ENCODE results near the gene KHDRBS2.

The KHDRBS2 gene

DNA sequence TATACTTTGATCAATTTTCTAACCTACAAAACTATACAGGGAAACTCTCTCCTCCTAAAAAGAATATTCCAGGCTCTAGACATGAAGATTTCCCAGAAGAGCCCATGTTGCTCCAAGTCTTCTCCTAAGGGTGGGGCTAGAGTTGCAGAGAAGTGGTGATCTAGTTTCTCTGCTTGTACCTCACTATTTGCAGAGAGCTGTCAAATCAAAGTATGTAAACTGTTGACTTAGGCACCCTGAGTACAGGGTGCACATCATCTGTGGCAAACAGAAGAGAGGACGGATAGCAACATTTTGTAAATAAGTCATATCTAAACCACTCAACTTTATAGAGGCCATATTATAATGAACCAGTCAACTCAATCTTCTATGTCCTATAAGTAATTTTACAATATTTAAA is 250.1 kb downstream of the KHDRBS2 start:
- DNase-seq (ENCODE audit: low read depth), result no peak

GRCh38 chr6:62013719-62014118 is 272.3 kb downstream of the KHDRBS2 start:
- no peak for DNase-seq (ENCODE audit: low read depth)

DNA sequence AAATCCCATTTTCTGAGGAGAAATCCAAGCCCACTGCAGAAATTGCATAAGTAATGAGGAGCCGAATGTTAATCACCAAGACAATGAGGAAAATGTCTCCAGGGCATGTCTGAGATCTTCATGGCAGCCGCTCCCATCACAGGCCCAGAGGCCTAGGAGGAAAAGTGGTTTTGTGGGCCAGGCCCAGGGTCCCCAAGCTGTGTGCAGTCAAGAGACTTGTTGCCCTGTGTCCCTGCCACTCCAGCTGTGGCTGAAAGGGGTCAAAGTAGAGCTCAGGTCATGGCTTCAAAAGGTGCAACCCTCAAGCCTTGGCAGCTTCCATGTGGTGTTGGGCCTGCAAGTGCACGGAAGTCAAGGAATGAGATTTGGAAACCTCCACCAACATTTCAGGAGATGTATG is 276.6 kb downstream of the KHDRBS2 start:
- no peak for DNase-seq (ENCODE audit: low read depth)

DNA sequence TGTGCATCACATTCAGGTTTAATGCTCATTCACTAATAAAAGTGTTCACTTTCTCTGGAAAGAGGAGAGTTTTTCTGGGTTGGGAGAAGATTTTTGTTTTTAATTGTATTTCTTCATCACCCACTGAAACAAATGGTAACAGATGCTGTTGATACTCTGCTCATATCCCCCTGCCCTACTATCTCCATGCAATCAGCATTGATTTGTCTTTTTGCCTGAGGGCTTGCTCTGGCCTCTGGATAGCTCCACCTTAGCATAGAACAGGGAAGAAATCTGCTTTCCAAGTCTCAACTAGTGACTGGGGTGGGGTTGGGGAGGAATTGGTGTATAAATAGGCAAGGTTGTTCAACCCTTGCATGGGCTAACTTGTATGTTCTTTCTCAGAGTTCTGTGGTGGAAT is 296.4 kb downstream of the KHDRBS2 start:
- no peak for DNase-seq (ENCODE audit: low read depth)

- no peak for DNase-seq (ENCODE audit: low read depth)
These were observed 305.4 kb downstream of the KHDRBS2 start for GRCh38 chr6:61980622-61981021.

GRCh38 chr6:61977947-61978346 is 308.1 kb downstream of the KHDRBS2 start:
- no peak for DNase-seq (ENCODE audit: low read depth)

- DNase-seq (ENCODE audit: low read depth), result no peak
These were observed 308.9 kb downstream of the KHDRBS2 start for GRCh38 chr6:61977099-61977498.

DNA sequence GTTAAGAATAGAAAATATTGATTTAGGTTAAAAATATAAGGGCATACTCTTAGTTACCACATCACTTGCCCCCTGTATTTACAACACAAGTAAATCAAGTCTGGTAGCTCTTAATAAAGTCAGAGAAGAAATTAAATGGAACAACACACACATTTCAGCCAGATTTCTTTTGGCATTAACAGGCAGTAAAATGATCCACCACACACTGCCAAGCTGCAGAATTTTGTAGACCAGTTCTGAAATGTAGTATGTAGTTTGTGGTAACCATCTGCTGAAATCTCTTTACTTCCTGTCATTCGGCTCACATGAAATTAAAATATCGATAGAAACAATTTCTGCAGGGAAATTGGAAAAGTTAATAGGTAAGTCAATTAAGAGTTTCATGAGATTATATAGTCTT is 326.8 kb downstream of the KHDRBS2 start:
- DNase-seq (ENCODE audit: low read depth), result no peak

DNA sequence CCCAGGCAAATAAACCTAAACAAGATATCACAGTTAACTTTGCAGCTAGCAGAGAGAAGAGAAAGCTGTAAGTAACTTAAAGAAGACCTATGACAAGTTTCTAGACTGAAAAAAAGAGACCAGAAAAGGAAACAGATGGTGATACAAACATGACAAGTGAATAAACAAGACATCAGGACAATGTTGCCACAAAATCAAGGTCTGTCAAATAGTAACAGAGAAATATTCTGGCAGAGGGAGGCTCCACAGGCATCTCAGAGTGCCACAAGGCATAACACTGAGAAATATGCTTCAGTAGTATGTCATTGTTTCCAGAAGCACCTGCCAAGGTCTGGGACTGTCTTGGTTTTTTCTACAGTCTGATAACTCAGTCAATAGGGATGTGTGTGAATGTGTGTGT is 332.2 kb downstream of the KHDRBS2 start:
- no peak for DNase-seq (ENCODE audit: low read depth)

GRCh38 chr6:61951586-61951985 is 334.4 kb downstream of the KHDRBS2 start:
- no peak for DNase-seq (ENCODE audit: low read depth)

GRCh38 chr6:61950811-61951210 is 335.2 kb downstream of the KHDRBS2 start:
- DNase-seq (ENCODE audit: low read depth), result no peak

- DNase-seq (ENCODE audit: low read depth), result no peak
These were observed 336.1 kb downstream of the KHDRBS2 start for GRCh38 chr6:61949971-61950370.

DNA sequence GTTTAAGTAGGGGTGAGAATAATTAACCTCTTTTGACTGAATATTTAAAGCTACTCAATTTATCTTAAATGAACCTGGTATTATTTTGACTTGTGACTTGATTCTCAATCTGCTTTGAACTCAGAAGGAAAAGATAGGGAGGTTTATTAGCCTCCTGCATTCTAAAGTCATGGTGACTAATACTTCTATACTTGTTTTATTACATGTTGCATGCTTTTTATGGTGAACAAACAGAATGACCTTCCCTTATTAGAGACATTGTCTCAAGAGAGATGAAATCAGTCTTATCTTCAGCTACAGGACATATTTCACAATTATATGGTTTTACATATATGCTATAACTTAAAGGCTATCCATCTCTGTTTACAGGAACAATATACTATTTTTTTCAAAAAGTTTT is 336.9 kb downstream of the KHDRBS2 start:
- DNase-seq (ENCODE audit: low read depth), result no peak

DNA sequence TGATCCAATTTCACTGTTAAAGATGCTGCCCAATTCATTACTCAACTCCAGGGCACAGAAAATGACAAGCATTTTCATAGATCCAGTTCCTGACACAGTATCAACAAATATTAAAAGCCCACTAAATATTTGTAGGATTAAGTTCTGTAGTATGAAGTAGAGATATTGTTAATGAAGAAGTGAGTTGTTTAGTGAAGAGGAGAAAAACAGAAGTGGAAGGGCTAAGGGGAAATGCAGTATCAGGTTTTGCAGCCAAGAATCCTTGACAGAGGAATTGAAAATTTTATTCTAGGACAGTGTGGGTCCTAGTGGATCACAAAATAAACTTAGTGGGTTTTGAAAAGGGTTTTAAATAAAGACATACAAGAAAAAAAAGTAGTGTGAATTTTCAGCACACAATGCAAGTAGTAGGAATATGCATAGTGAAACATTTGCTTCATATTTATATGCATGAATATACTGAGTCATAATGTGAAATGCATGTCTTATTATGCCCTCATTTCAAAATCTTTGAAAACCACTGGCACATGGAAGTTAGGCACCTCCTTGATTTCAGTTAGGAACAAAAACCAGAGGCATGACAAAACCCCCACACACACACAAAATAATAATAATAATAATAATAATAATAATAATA is 338.6 kb downstream of the KHDRBS2 start:
- DNase-seq (ENCODE audit: low read depth), result no peak

GRCh38 chr6:61940919-61941318 is 345.1 kb downstream of the KHDRBS2 start:
- DNase-seq (ENCODE audit: low read depth), result no peak

DNA sequence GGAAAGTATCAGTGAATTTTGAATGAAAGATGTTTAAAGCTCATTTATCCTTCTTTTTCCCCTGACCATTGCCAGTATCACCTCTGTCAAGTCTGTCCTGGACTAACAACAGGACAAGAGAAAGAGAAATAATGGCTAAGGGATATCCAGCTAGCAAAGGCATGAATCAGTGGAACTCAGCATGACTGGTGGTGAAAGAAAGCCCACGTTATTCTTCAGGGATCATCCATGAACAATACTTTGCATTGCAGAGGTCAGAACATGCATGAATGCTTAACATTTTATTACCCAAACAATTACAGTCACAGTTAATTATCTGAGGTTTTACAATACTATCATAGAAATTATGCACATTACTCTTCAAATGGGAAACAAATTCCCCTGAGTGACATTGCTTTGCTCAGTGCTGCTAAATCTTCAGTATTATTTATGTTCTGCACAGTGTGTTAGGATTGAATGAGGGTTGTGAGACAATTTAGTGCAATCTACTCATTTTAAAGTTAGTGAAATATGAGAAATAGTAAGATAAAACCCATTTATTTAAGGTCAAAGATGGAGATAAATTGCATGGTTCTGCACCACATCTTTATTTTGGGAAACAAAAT is 350.7 kb downstream of the KHDRBS2 start:
- no peak for DNase-seq (ENCODE audit: low read depth)

DNA sequence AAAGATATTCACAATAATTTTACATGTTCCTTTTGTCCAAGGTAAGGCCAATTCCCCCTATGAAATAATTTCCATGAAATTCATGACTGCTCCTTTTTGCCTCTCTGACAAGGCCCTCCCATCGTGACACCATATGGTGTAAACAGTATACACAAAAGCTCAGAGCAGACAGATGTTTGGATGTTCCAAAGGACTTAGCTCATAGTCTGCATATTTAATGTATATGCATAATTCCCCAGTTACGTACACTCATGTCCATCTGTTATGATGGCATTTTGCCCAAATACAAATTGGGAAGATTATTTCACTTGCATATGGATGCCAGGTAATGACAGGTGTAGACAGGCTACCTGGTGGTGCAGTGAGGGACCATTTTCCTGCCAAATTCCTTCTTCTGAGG is 376.5 kb downstream of the KHDRBS2 start:
- no peak for DNase-seq (ENCODE audit: low read depth)

DNA sequence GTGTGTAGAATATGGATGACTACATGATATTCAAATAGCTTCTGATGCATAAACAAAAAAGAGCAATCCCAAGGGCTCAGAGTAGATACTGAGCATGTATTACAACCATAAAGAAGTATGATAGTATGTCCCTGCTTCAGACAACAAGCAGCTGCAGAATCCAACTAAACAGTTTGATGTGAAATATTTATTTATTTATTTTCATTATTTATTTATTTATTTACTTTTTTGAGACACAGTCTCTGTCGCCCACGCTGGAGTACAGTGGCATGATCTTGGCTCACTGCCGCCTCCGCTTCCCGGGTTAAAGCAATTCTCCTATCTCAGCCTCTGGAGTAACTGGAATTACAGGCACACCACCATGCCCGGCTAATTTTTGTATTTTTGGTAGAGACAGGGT is 384.3 kb downstream of the KHDRBS2 start:
- no peak for DNase-seq (ENCODE audit: low read depth)

DNA sequence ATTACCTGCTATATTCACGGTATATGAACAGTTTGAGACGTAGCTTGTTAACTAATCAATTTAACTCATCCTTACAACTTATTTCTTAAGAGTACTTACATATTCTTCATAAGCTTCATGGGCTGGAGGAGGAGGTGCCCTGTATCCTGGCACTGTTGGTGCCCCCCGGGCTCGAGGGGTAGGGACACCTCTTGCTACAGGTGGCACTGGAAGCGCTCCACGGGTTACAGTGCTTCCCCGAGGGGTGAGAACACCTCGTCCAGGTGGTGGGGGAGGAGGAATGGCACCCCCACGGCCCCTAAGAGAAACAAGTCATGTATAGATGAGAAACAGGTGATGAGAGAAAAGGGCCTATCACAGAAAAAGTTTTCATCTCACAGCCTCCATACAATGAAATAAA is 391.5 kb downstream of the KHDRBS2 start:
- no peak for DNase-seq (ENCODE audit: low read depth)

DNA sequence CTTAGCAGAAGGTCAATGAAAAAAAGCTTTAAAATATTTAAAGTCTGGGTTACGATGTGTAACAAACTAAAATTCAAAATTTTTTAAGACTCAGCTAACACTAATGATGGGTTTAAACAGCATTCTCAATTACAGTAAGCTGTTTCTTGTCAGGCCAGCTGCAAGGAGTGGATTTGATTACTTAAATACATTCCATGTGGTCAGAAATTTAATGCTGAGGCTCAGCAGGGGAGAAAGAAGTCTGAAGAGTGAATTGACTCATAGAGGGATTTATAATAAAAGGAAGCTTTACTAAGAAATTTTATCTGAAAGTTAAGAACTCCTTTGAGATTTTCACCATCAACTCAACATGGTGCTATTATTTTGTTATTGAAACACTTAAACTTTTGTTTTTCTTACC is 398.6 kb downstream of the KHDRBS2 start:
- no peak for DNase-seq (ENCODE audit: low read depth)

- DNase-seq (ENCODE audit: low read depth), result no peak
These were observed 399.3 kb downstream of the KHDRBS2 start for GRCh38 chr6:61886608-61887259.

DNA sequence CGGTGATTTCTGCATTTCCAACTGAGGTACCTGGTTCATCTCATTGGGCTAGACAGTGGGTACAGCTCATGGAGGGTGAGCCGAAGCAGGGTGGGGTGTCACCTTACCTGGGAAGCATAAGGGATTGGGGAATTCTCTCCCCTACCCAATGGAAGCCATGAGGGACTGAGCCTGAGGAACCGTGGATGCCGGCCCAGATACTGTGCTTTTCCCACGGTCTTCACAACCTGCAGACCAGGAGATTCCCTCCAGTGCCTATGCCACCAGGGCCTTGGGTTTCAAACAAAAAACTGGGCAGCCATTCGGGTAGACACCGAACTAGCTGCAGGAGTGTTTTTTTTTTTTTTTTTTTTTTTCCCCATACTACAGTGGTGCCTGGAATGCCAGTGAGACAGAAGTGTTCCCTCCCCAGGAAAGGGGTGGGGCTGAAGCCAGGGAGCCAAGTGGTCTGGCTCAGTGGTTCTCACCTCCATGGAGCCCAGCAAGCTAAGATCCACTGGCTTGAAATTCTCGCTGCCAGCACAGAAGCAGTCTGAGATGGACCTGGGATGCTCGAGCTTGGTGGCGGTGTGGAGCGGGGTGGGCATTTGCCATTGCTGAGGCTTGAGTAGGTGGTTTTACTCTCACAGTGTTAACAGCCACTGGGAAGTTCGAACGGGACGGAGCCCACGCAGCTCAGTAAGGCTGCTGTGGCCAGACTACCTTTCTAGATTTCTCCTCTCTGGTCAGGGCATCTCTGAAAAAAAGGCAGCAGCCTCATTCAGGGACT is 416.2 kb downstream of the KHDRBS2 start:
- no peak for DNase-seq (ENCODE audit: low read depth)

- DNase-seq (ENCODE audit: low read depth), result no peak
These were observed 417.4 kb downstream of the KHDRBS2 start for GRCh38 chr6:61868507-61869080.
